Measurements from ENCODE around the gene SLC26A4.

DNA sequence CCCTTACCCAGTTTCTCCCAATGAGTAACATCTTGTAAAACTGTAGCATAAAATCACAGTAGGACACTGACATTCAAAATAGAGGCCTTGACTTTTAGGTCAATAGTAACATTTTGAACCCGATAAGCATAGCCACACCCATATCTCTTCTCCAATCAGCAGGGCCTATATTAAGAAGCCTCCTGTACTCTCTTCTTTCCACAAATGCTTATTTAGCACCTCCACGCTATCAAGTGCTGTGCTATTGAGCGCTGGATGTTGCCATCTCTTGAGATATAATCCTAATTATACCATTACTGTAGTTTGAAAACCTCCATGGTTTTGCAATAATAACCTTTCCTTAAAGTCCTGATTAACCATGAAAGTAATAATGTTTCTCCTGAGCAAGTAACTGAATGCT is 43.2 kb downstream of the SLC26A4 start:
- TF ChIP-seq, protein P1, sequence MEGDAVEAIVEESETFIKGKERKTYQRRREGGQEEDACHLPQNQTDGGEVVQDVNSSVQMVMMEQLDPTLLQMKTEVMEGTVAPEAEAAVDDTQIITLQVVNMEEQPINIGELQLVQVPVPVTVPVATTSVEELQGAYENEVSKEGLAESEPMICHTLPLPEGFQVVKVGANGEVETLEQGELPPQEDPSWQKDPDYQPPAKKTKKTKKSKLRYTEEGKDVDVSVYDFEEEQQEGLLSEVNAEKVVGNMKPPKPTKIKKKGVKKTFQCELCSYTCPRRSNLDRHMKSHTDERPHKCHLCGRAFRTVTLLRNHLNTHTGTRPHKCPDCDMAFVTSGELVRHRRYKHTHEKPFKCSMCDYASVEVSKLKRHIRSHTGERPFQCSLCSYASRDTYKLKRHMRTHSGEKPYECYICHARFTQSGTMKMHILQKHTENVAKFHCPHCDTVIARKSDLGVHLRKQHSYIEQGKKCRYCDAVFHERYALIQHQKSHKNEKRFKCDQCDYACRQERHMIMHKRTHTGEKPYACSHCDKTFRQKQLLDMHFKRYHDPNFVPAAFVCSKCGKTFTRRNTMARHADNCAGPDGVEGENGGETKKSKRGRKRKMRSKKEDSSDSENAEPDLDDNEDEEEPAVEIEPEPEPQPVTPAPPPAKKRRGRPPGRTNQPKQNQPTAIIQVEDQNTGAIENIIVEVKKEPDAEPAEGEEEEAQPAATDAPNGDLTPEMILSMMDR (conservative IDR thresholded peaks at IDR 0.05 in 1 of 2, IDR thresholded peaks at IDR 0.05 in 1 of 2; ENCODE audit: extremely low read depth in 1 of 2, insufficient read depth in 1 of 2, low read depth in 1 of 2, low read length in 2 of 2), result no peak
- TF ChIP-seq EZH2 (IDR thresholded peaks at IDR 0.05; ENCODE audit: borderline replicate concordance, low read length), result no peak

Data from mammary epithelial cell (primary cell).